ENCODE measurements around the gene COL6A3. TPM values are rescaled to one million over a fixed set of nuclear protein-coding genes. Genes with fewer than 3 reads are reported as not detected.

Gene COL6A3
- total RNA-seq, 1 donor from 2014 or later, result 264 TPM

DNA sequence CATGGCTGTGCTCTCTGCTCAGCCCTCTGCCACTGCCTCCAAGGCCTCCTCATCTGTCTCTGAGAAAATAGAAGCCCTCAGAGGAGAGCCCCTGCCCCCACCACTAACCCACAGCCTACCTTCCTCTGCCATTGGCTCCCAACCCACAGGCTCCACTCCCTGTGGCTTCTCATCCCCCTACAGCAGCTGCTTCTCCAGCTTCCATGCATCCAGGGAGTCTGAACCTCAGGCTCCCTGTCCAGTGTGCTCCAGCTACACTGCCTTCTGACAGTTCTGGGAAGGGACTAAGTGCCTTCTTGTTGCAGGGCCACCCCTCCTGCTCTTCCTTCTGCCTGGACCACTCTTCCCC, 29.3 kb downstream of the COL6A3 start:
- Mint-ChIP-seq H3K9me3 (ENCODE audit: low read depth) (peaks cover 2% of the 10 kb centered on the region), H3K27ac (ENCODE audit: unreplicated experiment) (no peak overlapping the region), H3K27me3 (ENCODE audit: low read depth) (no peaks in the 10 kb centered on the region), H3K4me3 (ENCODE audit: unreplicated experiment) (no peak overlapping the region), H3K36me3 (ENCODE audit: low read depth) (peaks cover 28% of the 10 kb centered on the region), H3K4me1 (ENCODE audit: low read depth) (peaks cover 4% of the 10 kb centered on the region)
- no peak for TF ChIP-seq CTCF (IDR thresholded peaks at IDR 0.05)
- DNase-seq (ENCODE audit: low spot score), result no peak

DNA sequence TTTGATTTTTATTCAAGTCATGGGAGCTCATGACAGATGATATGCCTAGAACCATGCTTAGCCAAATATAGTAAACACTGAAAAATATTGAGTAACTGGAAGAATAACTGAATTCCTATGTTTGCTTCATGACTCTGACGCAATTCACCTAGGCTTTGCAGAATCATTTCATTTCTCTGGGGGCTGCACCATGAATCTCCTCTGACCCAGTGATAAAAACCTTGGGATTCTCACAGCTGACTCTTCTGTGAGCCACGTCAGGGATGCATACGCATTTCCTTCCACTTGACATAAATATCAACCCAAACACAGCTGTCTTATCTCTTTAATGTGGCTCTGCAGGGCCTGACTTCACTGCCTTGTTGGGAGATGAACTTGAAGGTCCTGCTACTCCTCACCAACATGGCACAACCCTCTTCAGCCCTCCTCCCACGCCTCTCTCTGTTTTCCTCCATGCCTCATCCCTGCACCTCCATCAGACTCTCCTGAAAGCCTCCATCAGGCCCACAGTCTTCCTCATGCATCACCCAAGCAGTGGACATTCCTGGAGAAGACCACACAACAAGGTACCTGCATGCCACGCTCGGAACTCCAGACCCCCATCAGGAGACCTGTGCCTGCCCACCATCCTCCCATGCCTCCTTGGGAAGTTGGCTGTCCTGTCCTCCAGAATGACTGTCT, 29.8 kb downstream of the COL6A3 start:
- no peak overlapping the region for H3K27ac Mint-ChIP-seq (ENCODE audit: unreplicated experiment)
- DNase-seq (ENCODE audit: low spot score), result no peak
- peaks cover 30% of the 10 kb centered on the region for H3K36me3 Mint-ChIP-seq (ENCODE audit: low read depth)
- no peak for TF ChIP-seq CTCF (IDR thresholded peaks at IDR 0.05)
- no peaks in the 10 kb centered on the region for H3K27me3 Mint-ChIP-seq (ENCODE audit: low read depth)
- peaks cover 2% of the 10 kb centered on the region for H3K9me3 Mint-ChIP-seq (ENCODE audit: low read depth)
- peaks cover 4% of the 10 kb centered on the region for H3K4me1 Mint-ChIP-seq (ENCODE audit: low read depth)
- H3K4me3 Mint-ChIP-seq (ENCODE audit: unreplicated experiment), result no peak overlapping the region

DNA sequence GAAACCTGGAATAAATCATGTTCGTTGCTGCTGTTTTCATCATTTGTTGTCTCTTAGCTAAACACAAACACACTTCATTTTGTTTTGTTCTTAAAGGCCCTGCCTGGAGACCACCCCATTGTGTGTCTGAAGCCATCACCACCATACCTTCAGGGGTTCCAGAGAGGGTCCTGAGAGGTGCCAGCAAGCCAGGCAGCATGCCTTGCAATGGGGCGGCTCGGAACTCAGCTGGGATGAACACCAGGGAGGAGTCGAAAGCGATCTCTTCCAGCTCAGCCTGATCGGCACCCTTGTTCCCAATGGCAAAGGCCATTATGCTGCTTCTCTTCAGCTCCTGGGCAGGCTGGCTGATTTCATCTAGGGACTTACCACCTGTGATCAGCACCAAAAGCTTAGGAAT, 33.2 kb downstream of the COL6A3 start:
- TF ChIP-seq CTCF (IDR thresholded peaks at IDR 0.05), result no peak
- peaks cover 36% of the 10 kb centered on the region for H3K36me3 Mint-ChIP-seq (ENCODE audit: low read depth)
- no peak overlapping the region for H3K27ac Mint-ChIP-seq (ENCODE audit: unreplicated experiment)
- no peaks in the 10 kb centered on the region for H3K9me3 Mint-ChIP-seq (ENCODE audit: low read depth)
- no peaks in the 10 kb centered on the region for H3K4me1 Mint-ChIP-seq (ENCODE audit: low read depth)
- no peak for DNase-seq (ENCODE audit: low spot score)
- H3K27me3 Mint-ChIP-seq (ENCODE audit: low read depth), result no peaks in the 10 kb centered on the region
- H3K4me3 Mint-ChIP-seq (ENCODE audit: unreplicated experiment), result no peak overlapping the region

DNA sequence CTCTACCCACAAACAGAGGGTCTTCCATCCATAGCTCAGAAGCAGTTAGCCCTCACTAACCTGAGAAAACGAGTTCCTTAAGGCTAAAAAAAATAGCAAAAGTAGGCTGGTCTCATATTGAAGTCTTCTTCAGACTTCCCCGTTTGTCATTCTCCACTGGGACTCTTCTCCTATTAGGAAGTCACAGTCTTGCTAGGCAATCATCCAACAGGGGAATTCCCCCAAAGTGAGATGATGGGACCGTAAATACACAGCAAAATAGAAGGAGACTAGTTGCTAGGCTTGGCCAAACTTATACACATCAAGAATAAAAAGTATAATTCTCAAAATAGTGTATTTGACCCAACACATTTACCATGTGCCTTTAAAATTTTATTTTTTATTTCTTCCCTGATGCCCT, 34.3 kb downstream of the COL6A3 start:
- no peak for TF ChIP-seq CTCF (IDR thresholded peaks at IDR 0.05)
- peaks cover 40% of the 10 kb centered on the region for H3K36me3 Mint-ChIP-seq (ENCODE audit: low read depth)
- peaks cover 4% of the 10 kb centered on the region for H3K9me3 Mint-ChIP-seq (ENCODE audit: low read depth)
- H3K4me3 Mint-ChIP-seq (ENCODE audit: unreplicated experiment), result no peak overlapping the region
- H3K27ac Mint-ChIP-seq (ENCODE audit: unreplicated experiment), result no peak overlapping the region
- H3K27me3 Mint-ChIP-seq (ENCODE audit: low read depth), result no peaks in the 10 kb centered on the region
- no peaks in the 10 kb centered on the region for H3K4me1 Mint-ChIP-seq (ENCODE audit: low read depth)
- DNase-seq (ENCODE audit: low spot score), result no peak

DNA sequence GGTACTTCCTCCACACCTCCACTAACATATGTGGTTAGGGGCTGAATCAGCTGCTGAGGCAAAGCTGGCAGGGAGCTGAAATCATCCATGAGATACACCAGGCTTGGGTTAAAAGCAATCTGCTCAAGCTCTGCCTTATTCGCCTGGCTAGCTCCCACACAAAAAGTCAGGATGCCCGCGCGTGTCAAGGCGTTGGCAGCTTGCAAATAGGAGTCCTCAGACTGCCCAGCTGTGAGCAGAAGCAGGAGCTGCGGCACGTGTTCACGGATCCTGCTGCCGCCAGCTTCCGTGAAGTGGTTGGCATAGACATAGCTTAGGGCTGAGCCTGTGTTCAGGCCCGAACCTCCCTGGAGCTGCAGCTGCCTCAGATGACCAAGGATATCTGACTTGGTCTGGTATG, 35.3 kb downstream of the COL6A3 start:
- no peak for DNase-seq (ENCODE audit: low spot score)
- Mint-ChIP-seq H3K27ac (ENCODE audit: unreplicated experiment) (no peak overlapping the region), H3K36me3 (ENCODE audit: low read depth) (peaks cover 38% of the 10 kb centered on the region), H3K4me1 (ENCODE audit: low read depth) (no peaks in the 10 kb centered on the region), H3K4me3 (ENCODE audit: unreplicated experiment) (no peak overlapping the region), H3K27me3 (ENCODE audit: low read depth) (no peaks in the 10 kb centered on the region), H3K9me3 (ENCODE audit: low read depth) (peaks cover 4% of the 10 kb centered on the region)
- no peak for TF ChIP-seq CTCF (IDR thresholded peaks at IDR 0.05)

Measured in chondrocyte (in vitro differentiated cells).